RPMI8226 (cell line): ENCODE data around the gene EFNA2.
A peak's percentile ranks its signal among the peaks of the same experiment; 100 is the strongest.

ENCODE experiments used
- DNase-seq: peaks from one replicate; pipeline ENCODE4 v3.0.0-alpha.2; 2015

Gene EFNA2

GRCh38 chr19:1284979-1285736 is 515 bp upstream of the EFNA2 start:
- no peak for DNase-seq

DNA sequence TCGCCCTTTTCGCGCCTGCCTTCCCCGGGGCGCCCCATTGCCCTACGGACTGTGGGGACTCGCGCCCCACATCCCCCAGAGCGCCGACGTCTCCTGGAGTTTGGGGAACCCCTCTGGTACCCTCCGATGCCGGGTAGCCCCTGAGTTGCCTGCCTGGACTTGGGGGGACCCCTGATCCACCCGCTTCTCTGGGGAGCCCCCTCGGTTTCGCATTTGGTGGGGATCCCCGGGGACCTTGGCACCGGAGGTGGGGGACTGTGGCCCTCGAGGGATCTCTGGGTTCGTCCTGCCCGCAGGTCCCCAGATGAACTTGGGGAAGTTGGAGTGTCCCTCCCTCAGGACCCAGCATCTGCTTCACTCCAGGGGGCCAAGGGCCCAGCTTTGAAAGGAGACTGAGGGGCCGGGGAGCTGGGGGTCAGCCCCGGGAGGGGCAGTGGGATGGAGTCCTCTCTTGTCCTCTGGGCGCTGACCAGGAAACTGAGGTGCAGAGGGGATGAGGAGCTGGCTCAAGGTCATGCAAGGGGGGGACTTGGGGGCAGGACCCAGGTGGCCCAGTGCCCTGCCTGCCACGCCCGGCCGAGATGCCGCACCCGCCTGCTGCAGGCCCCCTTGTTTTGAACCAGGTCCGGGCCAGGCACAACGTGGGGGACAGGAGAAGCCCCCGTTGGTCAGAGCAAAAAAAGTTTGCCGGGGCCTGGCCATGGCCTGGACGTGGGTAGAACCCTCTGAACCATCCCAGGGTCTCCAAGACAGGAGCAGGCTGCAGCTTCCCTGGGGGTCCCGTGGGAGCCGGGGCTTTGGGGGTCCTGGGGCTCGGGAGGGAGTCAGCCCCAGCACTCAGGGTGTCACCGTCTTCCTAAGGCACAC is 1.0 kb downstream of the EFNA2 start:
- DNase-seq: no peak

GRCh38 chr19:1287354-1288225 is 1.9 kb downstream of the EFNA2 start:
- DNase-seq: no peak

- no peak for DNase-seq
These were observed 2.5 kb downstream of the EFNA2 start for GRCh38 chr19:1288226-1288612.

DNA sequence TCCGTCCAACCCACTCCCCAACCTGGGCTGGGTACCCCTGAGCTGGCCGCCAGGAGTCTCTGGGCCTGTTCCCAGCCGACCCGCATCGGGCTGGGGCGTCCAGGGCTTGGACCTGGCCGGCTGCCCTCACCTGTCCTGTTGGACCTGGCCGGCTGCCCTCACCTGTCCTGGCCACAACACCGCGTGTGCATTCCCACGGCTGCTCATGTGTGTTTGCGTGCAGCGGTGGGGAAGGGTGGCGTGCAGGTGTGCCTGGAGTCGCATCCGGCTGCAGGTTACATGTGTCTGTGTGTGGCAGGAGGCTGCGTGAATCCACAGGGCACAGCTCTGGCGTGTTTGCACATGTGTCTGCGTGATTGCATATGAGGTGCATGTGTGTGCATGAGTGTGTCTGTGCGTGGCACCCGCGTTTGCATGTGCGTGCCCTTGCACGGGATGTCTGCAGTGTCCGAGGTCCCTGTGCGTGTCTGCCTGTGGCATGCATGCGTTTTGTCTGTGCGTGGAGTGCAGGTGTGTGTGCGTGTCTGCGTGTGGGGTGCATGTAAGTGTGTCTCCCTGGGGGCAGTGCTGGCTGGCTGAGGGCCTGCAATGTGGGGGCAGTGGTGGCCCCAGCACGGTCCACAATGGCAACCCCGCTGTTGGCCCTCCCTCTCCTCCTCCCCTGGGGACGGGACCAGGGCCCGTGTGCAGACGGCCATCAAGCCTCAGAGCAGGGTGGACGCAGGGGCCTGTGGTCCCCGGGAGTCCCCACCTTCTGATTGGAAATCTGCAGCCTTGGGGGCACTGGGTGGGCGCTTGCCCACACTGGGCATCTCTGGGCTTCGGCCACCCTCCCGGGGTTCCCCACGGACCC is 3.4 kb downstream of the EFNA2 start:
- no peak for DNase-seq

- DNase-seq: peak; percentile 66
These were observed 4.0 kb downstream of the EFNA2 start for GRCh38 chr19:1289686-1290025.

- no peak for DNase-seq
These were observed 4.6 kb downstream of the EFNA2 start for GRCh38 chr19:1290196-1290702.

GRCh38 chr19:1290703-1291651 is 5.3 kb downstream of the EFNA2 start:
- no peak for DNase-seq

DNA sequence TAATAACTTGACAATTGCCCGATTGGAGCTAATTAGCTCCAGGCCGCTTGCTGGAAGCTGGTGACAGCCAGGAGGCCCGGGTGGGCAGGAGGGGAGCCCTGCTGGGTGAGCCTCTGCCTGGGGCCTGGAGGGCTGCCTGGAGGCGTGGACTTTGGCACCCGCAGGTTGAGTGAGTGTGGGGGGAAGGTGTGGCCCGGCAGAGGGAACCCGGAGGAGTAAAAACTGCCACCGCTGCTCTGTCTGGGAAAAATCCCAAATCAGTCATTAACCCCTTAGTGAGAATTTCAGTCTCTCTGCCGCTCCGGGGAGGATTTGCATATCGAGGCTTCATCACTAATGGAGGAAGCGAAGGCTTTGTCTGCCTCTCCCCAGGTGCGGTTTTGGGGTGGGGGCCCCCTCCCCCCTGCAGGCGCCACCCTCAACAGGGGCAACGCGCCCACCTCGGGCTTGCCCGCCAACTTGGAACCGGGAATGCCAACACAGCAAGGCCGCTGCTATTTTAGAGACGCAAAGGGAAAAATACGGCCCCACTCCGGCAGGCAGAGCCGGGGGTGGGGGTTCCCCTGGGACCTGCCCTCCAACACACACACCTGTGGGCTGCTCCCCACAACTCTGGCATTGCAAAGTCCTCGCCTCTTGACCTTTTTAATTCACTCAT is 6.2 kb downstream of the EFNA2 start:
- no peak for DNase-seq

DNA sequence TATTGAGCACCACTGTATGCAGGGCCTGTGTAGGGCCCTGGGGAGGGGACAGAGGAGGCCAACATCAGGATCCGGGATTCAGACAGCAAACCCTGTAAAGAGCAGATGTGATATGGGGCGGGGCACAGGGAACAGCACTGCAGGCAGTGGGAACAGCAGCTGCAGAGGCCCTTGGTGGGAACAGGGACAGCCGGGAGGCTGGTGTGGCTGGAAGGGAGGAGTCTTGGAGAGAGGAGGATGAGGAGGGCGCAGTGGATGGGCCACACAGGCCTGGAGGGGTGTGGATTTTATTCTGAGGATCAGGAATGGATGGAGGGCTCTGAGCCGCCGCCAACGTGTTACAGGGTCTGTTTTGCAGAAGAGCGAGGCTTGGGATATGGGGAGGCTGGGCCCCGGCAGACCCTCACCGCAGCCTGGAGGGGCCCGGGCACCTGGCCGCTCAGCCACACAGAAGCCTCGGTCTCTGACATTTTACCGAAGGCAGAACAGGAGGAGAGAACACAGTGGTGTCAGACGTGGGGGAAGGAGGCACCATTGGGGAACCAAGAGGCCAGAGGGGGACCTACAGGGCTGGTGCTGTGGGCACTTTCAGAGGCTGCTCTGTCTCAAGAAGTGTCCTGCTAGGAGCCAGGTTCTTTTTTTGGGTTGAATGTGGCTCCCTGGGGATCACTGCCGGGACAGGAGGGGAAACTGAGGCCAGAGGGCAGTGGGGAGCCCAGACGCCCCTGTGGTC is 6.9 kb downstream of the EFNA2 start:
- DNase-seq: no peak

GRCh38 chr19:1293782-1294604 is 8.3 kb downstream of the EFNA2 start:
- no peak for DNase-seq

DNA sequence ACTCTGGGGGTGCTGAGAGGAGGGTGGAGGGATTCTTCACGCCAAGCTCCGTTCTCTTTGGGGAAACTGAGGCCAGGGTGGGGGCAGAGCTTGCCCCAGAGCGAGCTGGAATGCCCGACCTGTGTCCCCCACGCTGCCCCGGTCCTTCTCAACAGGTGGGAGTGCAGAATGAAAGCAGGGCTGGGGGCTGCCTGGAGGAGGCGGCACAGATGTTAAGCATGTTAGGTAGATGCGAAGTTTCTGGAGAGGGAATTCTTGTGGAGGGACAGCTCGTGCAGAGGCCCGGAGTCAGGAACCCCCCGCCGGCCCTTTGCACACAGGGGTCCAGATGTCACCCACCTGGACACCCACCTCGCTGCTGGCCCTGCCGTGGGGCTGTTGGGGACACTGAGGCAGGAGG is 9.0 kb downstream of the EFNA2 start:
- no peak for DNase-seq

DNA sequence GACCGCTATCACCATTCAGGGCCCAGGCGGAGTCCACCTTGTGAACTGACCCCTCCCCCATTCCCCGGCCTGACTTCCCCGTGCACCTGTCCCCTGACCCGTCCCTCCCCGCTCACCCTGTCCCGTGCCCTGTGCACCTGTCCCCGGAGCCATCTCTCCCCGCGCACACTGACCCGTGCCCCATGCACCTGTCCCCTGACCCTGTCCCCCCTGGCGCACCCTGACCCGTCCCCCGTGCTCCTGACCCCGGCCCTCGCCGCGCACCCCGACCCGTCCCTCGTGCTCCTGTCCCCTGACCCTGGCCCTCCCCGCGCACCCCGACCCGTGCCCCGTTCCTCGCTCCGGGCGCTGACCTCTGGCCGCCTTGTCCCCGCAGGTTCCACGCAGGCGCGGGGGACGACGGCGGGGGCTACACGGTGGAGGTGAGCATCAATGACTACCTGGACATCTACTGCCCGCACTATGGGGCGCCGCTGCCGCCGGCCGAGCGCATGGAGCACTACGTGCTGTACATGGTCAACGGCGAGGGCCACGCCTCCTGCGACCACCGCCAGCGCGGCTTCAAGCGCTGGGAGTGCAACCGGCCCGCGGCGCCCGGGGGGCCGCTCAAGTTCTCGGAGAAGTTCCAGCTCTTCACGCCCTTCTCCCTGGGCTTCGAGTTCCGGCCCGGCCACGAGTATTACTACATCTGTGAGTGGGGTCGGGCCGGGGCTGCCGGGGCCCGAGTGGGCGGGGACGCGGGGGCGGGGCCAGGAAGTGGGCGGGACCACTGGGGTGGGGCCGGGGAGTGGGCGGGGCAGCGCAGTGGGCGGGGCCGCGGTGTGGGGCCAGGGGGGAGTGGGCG is 9.7 kb downstream of the EFNA2 start:
- DNase-seq: no peak

DNA sequence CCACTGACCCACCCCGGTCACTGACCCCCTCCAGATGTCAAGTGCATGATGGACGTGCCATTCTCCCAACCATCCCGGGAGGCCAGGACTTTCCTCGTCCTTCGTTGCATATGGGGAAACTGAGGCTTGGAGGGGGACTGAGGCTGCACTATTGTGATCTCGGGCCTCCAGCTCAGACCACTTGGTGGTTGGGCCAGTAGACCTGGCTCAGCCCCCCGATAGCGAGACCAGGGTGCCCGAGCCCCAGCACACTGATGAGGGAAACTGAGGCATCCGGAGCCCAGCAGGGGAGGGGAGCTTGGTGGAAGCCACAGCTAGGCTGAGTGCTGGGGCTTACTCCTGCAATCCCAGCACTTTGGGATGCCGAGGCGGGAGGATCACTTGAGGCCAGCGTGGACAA is 10.4 kb downstream of the EFNA2 start:
- DNase-seq: no peak

GRCh38 chr19:1296575-1297271 is 11.1 kb downstream of the EFNA2 start:
- no peak for DNase-seq

- DNase-seq: no peak
These were observed 12.6 kb downstream of the EFNA2 start for GRCh38 chr19:1298235-1298634.

DNA sequence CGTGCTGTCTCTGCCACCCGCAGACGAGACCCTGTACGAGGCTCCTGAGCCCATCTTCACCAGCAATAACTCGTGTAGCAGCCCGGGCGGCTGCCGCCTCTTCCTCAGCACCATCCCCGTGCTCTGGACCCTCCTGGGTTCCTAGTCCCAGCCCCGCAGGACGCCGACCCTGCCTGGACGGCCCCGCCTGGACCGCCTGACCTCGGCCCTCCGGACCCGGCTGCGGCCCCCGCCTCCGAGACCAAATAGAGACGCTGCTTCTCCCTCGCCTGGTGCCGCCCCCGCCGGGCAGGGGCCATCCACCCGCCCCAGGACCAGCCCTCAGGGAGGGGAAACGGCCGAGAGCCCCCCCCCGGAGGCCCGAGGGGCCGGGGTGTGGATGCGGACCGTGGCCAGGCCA is 14.1 kb downstream of the EFNA2 start:
- no peak for DNase-seq
